Measurements from ENCODE around the gene TRAF4. TPM values are rescaled to one million over a fixed set of nuclear protein-coding genes. Genes with fewer than 3 reads are reported as not detected.
"Not testable (repeated sequence)": the region's sequence is repeated elsewhere in the genome, so short reads cannot be mapped to it uniquely, and the experiment has no call there.

Gene TRAF4
- total RNA-seq, 1 experiment from 2014 or later = 118 TPM

DNA sequence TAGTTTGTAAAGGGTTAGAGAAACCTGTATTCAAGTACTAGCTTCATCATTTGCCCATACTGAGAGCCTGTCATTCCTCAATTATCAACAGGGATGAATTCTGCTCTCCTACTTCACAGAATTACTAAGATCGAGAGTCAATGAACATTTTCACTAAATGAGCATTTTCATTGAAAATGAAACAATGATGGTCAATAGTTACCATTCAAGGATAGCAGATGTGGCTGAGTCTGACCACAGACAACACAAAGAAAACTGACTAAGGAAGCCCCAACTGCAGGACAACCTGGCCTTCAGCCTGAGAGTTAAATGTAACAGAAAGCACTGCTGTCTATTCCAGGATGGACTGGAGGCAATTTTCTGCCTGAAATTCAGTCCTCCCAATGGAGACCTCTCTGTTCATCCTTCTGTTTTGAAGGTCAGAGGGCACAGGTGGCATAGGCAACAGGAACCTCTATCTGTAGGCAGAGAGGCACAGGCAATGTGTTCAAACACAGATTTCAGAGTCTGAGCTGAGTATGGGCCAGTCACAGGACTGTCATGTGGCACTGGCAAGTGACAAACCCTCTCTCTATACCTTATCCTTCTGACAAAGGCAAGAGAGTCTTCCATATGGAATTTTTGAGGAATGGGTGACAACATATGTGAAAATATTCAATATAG is 19.5 kb downstream of the TRAF4 start:
- no peaks in the 10 kb centered on the region for H3K27me3 ChIP-seq
- H3K9me3 ChIP-seq (replicated peaks) = no peaks in the 10 kb centered on the region
- H3K36me3 ChIP-seq = peaks cover 28% of the 10 kb centered on the region
- no peak overlapping the region for H3K4me3 ChIP-seq
- no peak for DNase-seq
- H3K27ac ChIP-seq = no peak overlapping the region
- no peaks in the 10 kb centered on the region; the same call in 1 of the 2 replicates for H3K4me1 ChIP-seq

DNA sequence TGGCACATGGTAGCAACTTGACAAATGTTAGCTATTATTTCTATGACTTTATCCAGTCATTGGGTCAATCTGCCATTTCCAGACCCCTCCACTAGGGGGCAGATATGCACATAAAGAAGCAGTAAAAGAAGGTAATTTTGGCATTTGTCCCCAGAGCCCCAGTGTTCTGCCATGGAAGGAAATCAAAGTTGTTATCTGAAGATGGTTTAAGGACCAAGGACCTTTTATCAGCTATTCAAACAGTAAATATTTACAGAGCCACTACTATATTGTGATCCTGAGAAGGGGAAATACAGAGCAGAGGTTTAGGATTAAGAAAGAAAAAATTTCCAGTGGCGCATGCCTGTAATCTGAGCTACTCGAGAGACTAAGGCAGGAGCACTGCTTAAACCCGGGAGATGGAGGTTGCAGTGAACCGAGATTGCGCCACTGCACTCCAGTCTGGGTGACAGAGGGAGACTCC is 20.0 kb downstream of the TRAF4 start:
- no peaks in the 10 kb centered on the region; the same call in 1 of the 2 replicates for H3K4me1 ChIP-seq
- H3K4me3 ChIP-seq = no peak overlapping the region
- no peaks in the 10 kb centered on the region for H3K27me3 ChIP-seq
- peaks cover 25% of the 10 kb centered on the region for H3K36me3 ChIP-seq
- DNase-seq = peak; percentile 84 to 92
- no peaks in the 10 kb centered on the region for H3K9me3 ChIP-seq (replicated peaks)
- no peak overlapping the region for H3K27ac ChIP-seq

DNA sequence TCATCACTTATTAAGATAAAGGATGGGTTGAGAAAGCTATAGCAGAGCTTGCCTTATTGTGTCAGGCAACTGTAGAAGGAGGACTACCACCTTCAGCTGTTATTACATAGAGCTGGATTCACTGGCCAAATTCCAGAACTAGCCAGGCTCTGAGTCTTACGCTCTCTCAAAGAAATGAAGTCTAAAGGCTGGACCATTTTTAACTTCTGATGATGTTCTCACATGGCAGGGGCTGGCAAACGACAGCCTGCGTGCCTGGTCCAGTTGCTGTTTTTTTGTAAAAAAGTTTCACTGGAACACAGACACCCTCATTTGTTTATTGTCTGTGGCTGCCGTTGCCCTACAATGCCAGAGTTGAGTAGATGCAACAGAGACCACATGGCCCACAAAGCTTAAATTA is 21.2 kb downstream of the TRAF4 start:
- H3K4me1 ChIP-seq = no peaks in the 10 kb centered on the region; the same call in 1 of the 2 replicates
- H3K4me3 ChIP-seq = no peak overlapping the region
- no peaks in the 10 kb centered on the region for H3K27me3 ChIP-seq
- H3K27ac ChIP-seq = no peak overlapping the region
- DNase-seq = no peak
- H3K9me3 ChIP-seq (replicated peaks) = no peaks in the 10 kb centered on the region
- peaks cover 14% of the 10 kb centered on the region for H3K36me3 ChIP-seq

DNA sequence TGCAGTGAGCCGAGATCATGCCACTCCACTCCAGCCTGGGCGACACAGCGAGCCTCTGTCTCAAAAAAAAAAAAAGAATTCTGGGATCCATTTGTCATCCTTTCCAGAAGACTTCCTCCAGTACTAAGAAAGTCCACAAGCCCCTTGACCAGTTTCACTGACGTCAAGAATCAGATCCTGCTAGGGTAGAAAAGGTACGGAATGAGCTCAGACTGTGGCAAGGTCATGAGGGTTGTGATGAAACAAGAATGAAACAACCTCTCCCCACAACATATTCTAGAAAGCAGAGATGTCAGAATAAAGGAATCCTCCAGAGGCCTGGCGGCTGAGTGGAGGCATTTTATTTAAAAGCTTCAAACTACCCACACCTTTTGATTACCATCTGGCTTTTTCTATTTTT is 29.9 kb downstream of the TRAF4 start:
- no peaks in the 10 kb centered on the region for H3K4me1 ChIP-seq
- no peak overlapping the region for H3K27ac ChIP-seq
- no peaks in the 10 kb centered on the region for H3K27me3 ChIP-seq
- peaks cover 6% of the 10 kb centered on the region for H3K36me3 ChIP-seq
- no peak for DNase-seq
- H3K9me3 ChIP-seq (replicated peaks) = no peaks in the 10 kb centered on the region
- no peak overlapping the region for H3K4me3 ChIP-seq

DNA sequence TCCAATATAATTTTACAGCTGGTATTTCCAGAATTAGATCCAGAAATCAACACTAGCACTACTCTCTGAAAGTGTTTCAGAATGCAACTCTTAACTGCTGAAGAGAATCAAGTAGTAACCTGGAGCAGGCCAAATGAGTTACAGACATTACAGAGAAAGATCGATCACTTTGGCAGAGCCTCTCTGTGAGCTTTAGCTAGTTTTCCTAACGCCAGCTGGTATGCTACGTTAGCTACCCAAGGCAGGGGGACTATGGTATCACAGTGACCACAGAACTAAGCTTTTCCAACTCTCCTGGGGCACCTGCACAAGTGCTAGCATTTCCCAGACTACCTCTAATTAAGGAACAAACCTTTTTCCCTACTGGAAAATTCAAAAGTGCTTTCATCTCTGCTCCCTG is 30.4 kb downstream of the TRAF4 start:
- DNase-seq = no peak
- H3K27me3 ChIP-seq = no peaks in the 10 kb centered on the region
- H3K9me3 ChIP-seq (replicated peaks) = no peaks in the 10 kb centered on the region
- no peak overlapping the region for H3K27ac ChIP-seq
- H3K4me1 ChIP-seq = no peaks in the 10 kb centered on the region
- H3K36me3 ChIP-seq = peaks cover 9% of the 10 kb centered on the region
- H3K4me3 ChIP-seq = no peak overlapping the region

DNA sequence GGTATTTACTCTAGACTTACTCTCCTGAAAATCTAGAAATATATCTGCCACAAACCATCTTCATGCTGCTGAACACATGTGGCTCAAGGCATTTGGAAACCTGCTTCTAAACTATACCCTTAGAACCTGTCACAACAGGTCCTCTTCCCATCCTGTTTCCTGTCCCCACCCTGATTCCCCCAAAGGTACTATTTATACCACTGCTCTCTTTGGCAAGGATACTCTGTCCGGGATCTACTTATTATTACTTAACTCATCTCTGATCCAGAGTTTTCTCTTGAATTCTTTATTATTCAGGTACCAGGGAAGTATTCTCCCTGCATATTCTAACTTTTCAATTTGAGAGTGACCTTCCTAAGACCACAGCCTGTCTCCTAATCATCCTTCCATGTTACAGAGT is 33.4 kb downstream of the TRAF4 start:
- Histone ChIP-seq H3K9me3 (replicated peaks) (no peaks in the 10 kb centered on the region), H3K4me1 (no peaks in the 10 kb centered on the region), H3K4me3 (no peak overlapping the region), H3K27me3 (no peaks in the 10 kb centered on the region), H3K27ac (no peak overlapping the region), H3K36me3 (peaks cover 13% of the 10 kb centered on the region)
- no peak for DNase-seq

DNA sequence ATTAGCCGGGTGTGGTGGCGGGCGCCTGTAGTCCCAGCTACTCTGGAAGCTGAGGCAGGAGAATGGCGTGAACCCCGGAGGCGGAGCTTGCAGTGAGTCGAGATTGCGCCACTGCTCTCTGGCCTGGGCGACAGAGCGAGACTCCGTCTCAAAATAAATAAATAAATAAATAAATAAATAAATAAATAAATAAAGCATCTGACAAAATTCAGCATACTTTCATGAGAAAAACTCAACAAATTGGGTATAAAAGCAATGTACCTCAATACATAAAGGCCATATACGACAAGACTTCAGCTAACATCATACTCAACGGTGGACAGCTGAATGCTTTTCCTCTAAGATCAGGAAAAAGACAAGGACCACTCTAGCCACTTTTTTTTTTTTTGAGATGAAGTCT is 35.8 kb downstream of the TRAF4 start:
- not testable (repeated sequence) for H3K27ac ChIP-seq; H3K4me3 ChIP-seq; H3K27me3 ChIP-seq; H3K9me3 ChIP-seq (replicated peaks); H3K4me1 ChIP-seq; DNase-seq
- peaks cover 11% of the 10 kb centered on the region for H3K36me3 ChIP-seq

DNA sequence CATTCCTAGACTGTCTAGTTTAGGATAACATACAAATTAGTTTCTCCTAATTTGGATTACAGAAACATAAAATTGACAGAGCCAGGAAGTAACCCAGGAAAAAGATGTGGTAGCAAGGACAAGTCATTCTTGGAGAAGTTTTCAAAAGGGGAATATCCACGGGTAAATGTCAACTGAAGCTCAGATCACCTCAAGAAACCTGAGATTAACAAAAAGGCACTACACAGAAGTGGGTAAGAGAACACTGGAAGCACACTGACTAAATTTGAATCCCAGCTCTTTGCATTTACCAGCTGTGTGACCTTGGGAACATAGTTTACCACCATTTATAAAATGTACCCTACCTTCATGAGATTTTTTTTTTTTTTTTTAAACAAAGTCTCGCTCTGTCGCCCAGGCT is 39.4 kb downstream of the TRAF4 start:
- Histone ChIP-seq H3K4me1 (no peaks in the 10 kb centered on the region), H3K9me3 (replicated peaks) (no peaks in the 10 kb centered on the region), H3K27ac (no peak overlapping the region), H3K27me3 (no peaks in the 10 kb centered on the region), H3K4me3 (no peak overlapping the region), H3K36me3 (peaks cover 11% of the 10 kb centered on the region)
- DNase-seq = no peak

DNA sequence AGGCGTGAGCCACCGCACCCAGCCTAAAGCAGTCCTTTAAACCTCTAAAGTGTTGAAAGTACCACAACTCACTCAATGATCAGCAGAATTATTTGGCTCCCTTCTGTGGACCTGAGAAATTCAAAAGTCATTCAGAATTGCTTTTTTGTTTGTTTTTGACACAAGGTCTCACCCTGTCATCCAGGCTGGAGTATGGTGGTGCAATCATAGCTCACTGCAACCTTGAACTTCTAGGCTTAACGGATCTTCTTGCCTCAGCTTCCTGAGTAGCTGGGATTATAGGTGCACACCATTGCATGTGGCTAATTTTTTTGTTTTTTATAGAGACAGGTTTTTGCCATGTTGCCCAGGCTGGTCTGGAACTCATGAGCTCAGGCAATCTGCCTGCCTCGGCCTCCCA is 44.3 kb downstream of the TRAF4 start:
- no peaks in the 10 kb centered on the region for H3K9me3 ChIP-seq (replicated peaks)
- H3K36me3 ChIP-seq = no peaks in the 10 kb centered on the region; the same call in 1 of the 2 replicates
- H3K27ac ChIP-seq = no peak overlapping the region
- no peak overlapping the region for H3K4me3 ChIP-seq
- H3K27me3 ChIP-seq = no peaks in the 10 kb centered on the region
- peaks cover 3% of the 10 kb centered on the region for H3K4me1 ChIP-seq
- no peak for DNase-seq

DNA sequence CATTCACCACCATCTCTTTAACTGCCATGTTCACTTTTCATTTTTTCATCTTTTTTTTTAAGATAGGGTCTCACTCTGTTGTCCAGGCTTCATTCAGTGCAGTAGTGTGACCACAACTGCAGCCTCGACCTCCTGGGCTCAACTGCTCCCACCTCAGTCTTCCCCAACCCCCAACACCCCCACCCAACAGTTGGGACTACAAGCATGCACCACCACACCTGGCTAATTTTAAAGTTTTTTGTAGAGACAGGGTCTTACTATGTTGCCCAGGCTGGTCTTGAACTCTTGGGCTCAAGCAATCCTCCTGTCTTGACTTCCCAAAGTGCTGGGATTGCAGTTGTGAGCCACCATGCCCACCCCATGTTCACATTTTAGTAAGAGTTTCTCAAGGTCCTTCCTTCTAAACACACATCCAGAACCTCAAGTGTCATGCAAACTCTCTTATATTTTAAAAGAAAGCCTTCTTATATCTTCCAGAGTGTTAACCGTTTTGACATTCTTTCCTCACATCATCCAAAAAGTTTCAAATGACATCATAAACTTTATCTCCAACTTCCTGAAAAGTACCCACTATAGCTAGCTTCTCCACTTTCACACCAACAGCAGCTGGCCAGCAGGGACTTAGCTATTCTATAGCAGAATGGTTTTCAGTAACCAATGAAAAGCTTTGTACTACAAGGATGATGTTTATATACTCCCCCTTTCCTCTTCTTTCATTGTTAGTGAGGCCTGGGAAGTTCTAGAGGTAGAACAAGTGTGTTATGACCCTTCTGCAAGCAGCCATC is 49.3 kb downstream of the TRAF4 start:
- Histone ChIP-seq H3K4me1 (peaks cover 7% of the 10 kb centered on the region), H3K36me3 (peaks cover 4% of the 10 kb centered on the region), H3K27me3 (no peaks in the 10 kb centered on the region), H3K27ac (no peak overlapping the region), H3K9me3 (replicated peaks) (no peaks in the 10 kb centered on the region), H3K4me3 (no peak overlapping the region)
- DNase-seq = peak; percentile 65 to 81

DNA sequence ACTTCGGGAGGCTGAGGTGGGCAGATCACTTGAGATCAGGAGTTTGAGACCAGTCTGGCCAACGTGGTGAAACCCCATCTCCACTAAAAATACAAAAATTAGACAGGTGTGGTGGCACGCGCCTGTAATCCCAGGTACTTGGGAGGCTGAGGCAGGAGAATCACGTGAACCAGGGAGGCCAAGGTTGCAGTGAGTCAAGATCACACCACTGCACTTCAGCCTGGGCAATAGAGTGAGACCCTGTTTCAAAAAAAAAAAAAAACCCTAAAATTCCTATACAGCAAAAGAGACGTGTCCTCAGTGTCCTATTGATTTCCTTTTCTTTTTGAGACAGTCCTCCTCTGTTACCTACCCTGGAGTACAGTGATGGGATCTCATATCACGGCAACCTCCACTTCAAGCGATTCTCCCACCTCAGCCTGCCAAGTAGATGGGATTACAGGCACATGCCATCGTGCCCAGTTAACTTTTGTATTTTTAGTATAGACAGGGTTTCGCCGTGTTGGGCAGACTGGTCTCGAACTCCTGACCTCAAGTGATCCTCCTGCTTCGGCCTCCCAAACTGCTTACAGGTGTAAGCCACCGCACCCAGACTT is 51.1 kb downstream of the TRAF4 start:
- H3K27me3 ChIP-seq; H3K36me3 ChIP-seq; DNase-seq; H3K9me3 ChIP-seq (replicated peaks); H3K4me1 ChIP-seq; H3K4me3 ChIP-seq; H3K27ac ChIP-seq: not testable (repeated sequence)

DNA sequence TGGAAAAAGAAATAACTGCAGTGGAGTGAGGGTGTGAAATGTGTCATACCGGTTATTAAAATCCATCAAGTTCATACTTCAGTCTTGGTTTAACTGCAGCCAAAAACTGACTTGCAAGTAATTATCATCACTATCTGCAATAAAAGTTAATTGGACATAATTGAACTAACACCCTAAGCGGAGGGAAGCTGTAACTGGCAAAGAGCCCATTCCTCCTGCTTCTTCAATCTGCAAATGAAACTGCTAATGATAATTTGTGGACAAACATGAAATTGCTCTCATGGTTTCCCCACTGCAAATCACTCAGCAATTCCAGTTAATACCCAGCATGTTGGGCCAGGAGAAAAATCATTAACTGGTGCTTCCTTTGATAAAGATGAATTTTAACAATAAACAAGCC is 52.3 kb downstream of the TRAF4 start:
- H3K27me3 ChIP-seq = no peaks in the 10 kb centered on the region
- H3K27ac ChIP-seq = no peak overlapping the region
- no peaks in the 10 kb centered on the region for H3K9me3 ChIP-seq (replicated peaks)
- H3K36me3 ChIP-seq = peaks cover 12% of the 10 kb centered on the region
- no peak overlapping the region for H3K4me3 ChIP-seq
- peaks cover 7% of the 10 kb centered on the region for H3K4me1 ChIP-seq
- DNase-seq = no peak

Measured in SJCRH30 (cell line).